Measurements from ENCODE around the gene TMEM141.
"Not testable (repeated sequence)": the region's sequence is repeated elsewhere in the genome, so short reads cannot be mapped to it uniquely, and the experiment has no call there.

The TMEM141 gene

GRCh38 chr9:136773386-136774044, 17.6 kb upstream of the TMEM141 start:
- peak; percentile 71 for DNase-seq (ENCODE audit: low spot score)

DNA sequence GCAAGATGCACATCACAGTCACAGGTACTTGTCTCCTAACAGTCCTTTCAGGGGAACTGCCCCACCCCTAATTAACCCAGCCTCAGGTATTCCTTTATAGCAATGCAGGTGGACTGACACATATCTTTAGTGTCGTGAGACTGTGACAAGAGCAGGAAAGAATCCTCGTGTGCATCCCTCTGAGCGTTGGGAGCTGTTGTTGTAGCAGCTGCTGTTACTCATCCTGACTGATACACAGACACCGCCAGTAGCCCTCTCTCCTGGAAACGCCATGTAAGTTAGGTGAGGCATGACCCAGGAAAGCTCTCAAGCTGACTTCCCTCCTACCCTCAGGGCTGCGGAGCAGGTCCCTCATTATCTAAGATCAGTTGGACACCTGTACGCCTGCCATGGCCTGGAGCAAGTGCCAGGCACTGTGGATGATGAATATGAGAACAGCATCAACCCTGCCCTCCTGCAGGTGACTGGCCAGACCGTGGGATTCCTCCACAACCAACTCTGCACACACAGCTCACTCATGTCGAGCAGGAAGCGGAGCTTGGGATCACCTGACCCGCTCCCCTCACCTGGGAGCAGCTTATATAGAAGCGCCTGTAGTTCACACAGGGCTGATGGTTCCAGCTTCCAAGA, 16.6 kb upstream of the TMEM141 start:
- DNase-seq (ENCODE audit: low spot score), result no peak

DNA sequence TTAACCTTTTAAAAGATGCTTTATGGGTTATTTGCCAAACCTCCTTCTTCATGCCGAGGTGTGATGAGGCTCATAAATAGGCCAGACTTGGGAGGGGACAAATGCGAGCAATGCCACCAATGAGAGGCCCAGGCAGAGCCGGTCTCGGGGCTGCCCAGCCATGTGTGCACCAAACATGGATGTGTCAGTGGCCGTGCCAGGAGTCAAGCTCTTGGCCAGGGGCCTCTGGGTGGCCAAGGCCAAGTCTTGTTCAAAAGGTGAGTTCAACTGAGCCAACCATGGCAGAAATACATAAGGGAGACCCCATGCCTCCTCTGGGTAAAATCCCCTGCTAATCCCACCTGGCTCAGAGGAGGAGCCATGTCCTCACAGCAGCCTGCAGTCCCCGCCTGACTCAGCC, 16.0 kb upstream of the TMEM141 start:
- DNase-seq (ENCODE audit: low spot score), result no peak

GRCh38 chr9:136776947-136777346, 14.2 kb upstream of the TMEM141 start:
- no peak for DNase-seq (ENCODE audit: low spot score)

- DNase-seq (ENCODE audit: low spot score), result peak; percentile 1
These were observed 13.8 kb upstream of the TMEM141 start for GRCh38 chr9:136777359-136777758.

DNA sequence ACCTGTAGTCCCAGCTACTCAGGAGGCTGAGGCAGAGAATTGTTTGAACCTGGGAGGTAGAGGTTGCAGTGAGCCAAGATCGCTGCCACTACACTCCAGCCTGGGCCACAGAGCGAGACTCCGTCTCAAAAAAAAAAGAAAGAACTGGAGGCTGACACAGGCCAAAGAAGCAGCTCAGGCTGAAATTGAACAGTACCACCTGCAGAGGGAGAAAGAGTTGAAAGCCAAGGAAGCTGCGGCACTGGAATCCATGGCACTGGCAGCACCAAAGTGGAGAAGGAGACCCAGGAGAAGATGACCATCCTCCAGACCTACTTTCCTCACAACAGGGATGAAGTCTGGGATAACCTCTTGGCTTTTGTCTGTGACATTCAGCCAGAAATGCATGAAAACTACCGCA, 11.3 kb upstream of the TMEM141 start:
- DNase-seq (ENCODE audit: low spot score), result peak; percentile 8

DNA sequence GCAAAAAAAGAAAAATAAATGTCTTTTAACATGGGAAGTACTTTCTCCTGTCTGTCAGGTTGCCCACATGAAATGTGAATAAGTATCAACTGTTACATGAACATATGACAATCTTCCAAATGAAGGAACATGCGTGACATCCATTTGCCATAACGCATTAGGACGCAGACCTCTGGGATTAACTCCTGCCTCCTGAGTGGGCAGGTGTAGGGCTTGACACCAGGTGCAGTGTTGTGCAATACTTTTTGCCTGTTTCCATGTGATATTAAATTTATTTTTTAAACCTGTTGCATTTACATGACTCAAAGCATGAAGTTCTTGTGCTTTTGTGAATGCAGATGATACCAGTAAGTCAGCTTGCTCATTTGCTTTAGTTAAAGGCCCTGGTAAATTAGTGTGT, 8.7 kb upstream of the TMEM141 start:
- DNase-seq (ENCODE audit: low spot score), result no peak

DNA sequence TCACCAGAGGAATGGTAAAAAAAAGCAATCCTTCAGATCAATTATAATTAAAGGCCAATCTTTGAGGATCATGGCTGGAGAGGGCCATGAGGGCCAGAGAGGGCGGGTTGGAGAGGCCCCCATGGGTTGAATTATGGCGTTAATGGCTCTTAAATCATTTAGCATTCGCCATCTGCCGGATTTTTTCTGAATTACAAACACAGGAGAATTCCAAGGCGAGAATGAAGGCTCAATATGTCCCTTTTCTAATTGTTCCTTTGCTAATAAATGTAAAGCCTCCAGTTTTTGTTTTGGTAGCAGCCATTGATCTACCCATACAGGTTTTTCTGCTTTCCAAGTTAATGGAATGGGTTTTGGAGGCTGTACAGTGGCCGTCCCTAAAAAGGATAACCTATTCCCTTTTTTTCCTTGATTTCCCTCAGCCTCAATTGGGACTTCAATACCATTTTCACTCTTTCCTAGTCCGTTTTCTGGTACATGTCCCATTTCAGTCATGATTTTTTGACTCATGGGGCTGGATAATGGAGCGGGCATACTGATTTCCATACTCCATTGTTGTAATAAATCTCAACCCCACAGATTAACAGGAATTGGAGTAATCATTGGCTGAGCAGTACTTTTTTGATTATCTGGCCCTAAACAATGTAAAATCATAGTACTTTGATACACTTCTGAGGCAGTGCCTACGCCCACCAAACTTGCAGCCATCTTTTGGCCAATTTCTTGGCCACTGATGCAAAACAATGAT, 6.7 kb upstream of the TMEM141 start:
- peak; percentile 31 for DNase-seq (ENCODE audit: low spot score)

DNA sequence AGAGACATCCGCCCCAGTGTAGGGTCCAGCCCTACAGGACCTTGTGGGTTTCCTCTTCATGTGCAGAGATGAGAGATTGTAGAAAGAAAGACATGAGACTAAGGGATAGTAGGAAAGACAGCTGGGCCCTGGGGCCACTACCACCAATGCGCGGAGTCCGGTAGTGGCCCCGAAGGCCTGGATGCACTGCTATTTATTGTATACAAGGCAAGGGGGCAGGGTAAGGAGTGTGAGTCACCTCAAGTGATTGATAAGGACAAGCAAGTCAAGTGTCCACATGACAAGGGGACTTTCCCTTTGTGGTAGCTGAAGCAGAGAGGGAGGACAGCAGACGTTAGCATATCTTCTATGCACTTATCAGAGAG, 6.2 kb upstream of the TMEM141 start:
- no peak for DNase-seq (ENCODE audit: low spot score)

GRCh38 chr9:136785565-136786355, 5.4 kb upstream of the TMEM141 start:
- not testable (repeated sequence) for DNase-seq (ENCODE audit: low spot score)

DNA sequence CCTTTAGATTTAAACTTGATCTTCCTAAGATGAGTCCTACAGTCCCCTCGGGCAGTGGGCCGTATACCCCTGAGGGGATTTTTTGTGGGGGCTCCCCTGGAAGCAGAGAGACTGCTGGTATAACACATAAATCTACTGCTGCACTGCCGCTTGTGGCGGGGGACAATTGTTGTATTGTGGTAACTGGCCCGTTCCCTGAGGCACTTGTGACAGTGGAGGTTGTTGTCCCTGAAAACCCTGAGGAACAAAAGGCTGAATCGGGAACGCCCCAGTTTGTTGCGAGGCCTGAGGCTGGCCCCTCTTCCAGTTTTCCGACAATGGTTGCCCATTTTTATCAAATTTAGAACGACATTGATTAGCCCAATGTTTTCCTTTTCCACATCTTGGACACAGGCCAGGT, 4.7 kb upstream of the TMEM141 start:
- DNase-seq (ENCODE audit: low spot score), result no peak

- not testable (repeated sequence) for DNase-seq (ENCODE audit: low spot score)
These were observed 4.2 kb upstream of the TMEM141 start for GRCh38 chr9:136786983-136787382.

DNA sequence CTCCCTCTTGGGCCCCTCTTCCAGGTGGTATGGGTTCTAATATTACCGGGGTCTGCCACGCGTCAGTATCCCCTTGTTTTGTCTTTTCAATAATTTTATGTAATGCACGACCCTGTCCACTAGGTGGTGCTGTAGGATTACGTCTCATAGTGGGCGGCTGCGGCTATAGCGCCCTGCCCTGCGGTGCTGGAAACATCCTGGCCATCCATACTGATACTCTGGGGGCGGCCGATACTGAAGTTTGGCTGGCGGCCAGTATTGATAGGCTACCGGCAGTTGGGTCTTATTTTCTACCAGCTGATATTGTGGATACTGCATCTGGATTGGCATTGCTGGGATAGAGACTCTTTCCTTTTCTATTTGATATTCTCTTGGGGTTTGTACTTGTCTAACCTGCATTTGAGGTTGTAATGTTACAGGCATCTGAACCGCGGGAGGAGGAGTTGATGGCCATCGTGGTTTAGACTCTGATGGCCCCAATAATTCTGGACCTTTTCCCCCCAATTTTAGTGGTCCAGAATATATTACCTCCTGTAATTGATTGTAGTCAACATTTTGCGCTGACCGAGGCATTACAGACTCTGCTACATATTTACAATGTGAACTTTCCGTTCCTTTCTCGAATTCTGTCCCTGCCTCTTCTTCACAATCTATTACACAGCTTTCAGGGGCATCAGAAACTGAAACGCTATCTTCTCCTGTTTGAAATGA, 3.3 kb upstream of the TMEM141 start:
- DNase-seq (ENCODE audit: low spot score), result peak; percentile 82

GRCh38 chr9:136788644-136789522, 2.3 kb upstream of the TMEM141 start:
- not testable (repeated sequence) for DNase-seq (ENCODE audit: low spot score)

- no peak for DNase-seq (ENCODE audit: low spot score)
These were observed 1.6 kb upstream of the TMEM141 start for GRCh38 chr9:136789523-136789937.

GRCh38 chr9:136791516-136792276, 552 bp downstream of the TMEM141 start:
- DNase-seq (ENCODE audit: low spot score), result peak; percentile 76

DNA sequence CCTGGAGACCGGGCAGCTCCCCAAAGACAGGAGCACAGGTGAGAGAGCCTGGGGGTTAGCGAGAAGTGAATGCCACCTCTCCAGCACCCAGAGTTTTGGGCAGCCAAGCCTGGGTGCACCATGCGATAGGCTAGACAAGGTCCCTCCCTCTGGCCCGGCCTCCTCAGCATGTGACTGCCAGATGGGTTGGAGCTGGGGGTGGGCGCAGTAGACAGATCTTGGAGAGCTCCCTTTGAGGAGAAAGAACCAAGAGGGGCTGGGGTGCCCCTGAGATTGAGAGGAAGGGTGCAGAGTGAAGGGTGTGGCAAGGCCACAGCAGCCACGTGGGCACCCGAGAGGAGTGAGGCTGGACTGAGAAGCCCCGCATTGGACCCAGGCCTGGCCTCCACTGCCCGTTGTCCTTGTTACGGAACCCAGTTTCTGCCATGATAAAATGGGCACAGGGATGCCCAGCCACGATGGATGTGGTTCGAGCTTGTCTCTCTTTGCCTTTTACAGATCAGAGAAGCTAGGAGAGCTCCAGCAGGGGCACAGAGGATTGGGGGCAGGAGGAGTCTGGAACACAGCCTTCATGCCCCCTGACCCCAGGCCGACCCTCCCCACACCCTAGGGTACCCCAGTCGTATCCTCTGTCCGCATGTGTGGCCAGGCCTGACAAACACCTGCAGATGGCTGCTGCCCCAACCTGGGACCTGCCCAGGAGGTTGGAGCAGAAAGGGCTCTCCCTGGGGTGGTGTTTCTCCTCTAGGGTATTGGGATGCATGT, 1.4 kb downstream of the TMEM141 start:
- DNase-seq (ENCODE audit: low spot score), result no peak

DNA sequence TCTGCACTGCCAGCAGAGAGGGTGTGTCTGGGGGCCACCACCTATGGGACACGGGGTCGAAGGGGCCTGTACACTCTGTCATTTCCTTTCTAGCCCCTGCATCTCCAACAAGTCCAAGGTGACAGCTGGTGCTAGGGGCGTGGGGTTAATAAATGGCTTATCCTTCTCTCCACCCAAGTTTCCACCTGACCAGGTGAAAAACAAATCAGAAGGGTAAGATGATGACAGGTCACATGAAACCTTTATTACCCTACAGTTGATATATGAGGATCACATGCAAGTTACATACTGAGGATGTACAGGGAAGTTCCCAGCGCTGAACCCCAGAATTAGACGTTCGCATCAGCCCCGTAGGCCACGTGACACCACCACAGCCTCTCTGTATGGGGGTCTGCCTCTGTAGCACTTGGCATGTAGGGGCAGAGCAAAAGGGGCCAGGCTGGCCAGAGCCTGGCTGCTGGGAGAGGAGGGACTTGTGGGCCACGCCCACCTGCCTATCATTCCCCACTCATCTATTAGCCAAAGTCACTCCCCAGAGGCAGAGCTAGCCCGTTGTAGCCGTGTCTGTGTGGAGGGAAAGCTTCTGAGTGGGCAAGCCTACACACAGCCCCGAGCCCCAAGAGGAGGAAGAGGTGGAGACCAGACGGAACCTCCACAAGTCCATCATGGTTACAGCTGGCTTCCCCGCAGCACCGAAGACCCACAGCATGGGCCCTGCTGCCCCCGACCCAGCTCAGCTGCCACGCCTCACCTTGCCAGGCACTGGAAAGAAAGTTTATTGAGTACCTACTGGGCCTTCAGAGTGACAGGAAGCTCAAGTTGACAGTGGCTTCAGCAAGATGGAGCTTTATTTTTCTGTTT, 2.2 kb downstream of the TMEM141 start:
- DNase-seq (ENCODE audit: low spot score), result no peak
